NCI-H2081 treated with DMSO at 0.1 percent for 48 hours (cell line): ENCODE results near the gene ECI1.
"Not testable (repeated sequence)": the region's sequence is repeated elsewhere in the genome, so short reads cannot be mapped to it uniquely, and the experiment has no call there.

ENCODE experiments used
- DNase-seq: peaks from one replicate; lab custom pipeline; 2025; lab: John Stamatoyannopoulos, UW

The ECI1 gene

GRCh38 chr16:2278956-2279800, 27.8 kb upstream of the ECI1 start:
- DNase-seq: no peak

DNA sequence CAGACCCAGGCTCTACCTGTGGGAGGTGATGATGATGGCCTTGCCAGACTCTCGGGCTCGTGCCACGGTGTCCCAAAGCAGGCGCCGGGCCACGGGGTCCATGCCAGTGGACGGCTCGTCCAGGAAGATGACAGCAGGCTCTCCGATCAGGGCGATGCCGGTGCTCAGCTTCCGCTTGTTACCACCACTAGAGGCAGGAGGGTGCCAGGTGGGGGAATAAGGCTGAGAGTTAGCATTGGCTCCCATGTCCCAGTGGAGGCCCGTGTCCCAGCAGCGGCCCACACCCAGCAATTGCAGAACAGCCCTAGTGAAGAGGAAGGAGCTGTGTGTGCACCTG, 26.9 kb upstream of the ECI1 start:
- no peak for DNase-seq

- no peak for DNase-seq
These were observed 26.3 kb upstream of the ECI1 start for GRCh38 chr16:2277466-2278271.

GRCh38 chr16:2276368-2277195, 25.2 kb upstream of the ECI1 start:
- no peak for DNase-seq

DNA sequence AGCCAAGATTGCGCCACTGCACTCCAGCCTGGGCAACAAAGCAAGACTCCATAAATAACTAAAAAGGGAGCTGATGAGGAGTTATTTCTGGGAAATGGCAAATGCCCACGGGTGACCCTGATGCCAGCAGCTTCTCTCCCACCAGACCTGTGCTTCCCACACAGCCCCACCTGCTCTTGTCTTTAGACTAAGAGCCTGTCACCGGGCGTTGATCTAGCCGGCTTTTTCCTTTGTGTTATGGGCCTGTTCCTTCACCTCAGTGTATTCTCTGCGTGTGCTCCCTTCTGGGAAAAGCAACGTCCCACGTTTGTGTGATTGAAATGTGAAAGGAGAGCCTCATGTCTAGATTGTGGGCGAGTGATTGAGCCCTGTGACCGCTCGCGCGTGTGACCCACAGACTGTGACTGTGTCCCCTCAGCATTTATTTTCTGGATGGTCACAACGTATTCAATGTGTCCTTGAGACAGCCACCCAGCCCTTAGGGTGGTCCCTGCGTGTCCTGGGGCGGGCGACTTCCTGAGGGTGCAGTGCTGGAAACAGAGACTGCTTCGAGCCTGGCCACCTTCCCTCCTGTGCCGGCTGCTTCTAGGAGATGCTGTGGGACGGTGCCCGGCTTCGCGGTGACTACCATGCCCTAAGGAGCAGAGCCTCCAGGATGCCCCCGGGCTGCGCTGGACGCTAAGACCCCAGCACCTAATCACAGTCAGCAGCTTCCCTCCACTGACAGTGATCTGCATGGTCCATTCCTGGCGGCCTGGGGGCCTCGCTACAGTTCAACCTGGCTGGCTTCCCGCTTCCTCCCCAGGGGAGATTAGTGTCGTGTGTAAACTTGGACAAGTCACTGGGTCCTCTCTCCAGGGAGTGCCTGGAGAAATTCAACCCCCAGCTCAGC, 24.3 kb upstream of the ECI1 start:
- DNase-seq: no peak

GRCh38 chr16:2273931-2274330, 22.5 kb upstream of the ECI1 start:
- DNase-seq: no peak

- no peak for DNase-seq
These were observed 22.1 kb upstream of the ECI1 start for GRCh38 chr16:2273484-2273883.

DNA sequence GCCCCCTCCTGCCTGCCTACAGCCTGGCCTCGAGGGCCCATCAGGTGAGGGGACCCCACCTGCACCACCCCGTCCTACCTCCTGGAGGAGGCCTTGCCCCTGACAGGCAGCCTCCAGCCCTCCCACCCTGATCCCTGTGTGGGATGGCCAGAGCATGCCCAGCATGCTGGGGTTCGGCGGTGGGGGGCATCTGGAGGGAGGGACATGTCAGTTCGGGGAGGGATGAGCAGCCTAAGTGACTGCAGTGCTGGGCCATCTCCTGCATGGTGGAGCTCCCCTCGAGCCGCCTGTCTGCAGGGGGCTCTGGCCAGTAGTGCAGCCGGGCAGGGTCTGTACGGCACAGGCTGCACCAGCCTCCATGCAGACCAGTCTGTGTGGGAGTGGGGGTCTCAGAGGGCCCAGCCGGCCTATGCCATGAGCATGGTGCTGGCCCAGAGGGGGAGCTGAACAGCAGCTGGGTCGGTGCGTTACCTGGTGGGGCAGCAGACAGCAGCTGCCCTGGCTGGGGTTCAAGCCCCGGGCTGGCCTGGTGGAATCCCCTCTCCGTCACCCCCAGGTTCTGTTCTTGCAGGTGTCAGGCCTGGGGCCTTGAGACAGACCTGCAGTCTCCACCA, 20.6 kb upstream of the ECI1 start:
- DNase-seq: no peak

- DNase-seq: no peak
These were observed 19.4 kb upstream of the ECI1 start for GRCh38 chr16:2270588-2271470.

GRCh38 chr16:2270070-2270462, 18.7 kb upstream of the ECI1 start:
- DNase-seq: no peak

- peak; percentile 54 for DNase-seq
These were observed 16.7 kb upstream of the ECI1 start, which contains the start of gene RNPS1 for GRCh38 chr16:2267913-2268666. Gene RNPS1, minus strand, starts transcription at chr16:2268126. Its CDS starts 3,483 bp downstream, at chr16:2264643.

GRCh38 chr16:2267505-2267912, 16.1 kb upstream of the ECI1 start:
- DNase-seq: not testable (repeated sequence)

GRCh38 chr16:2266887-2267286, 15.5 kb upstream of the ECI1 start:
- DNase-seq: not testable (repeated sequence)

- DNase-seq: not testable (repeated sequence)
These were observed 11.6 kb upstream of the ECI1 start for GRCh38 chr16:2263026-2263425.

GRCh38 chr16:2260250-2260649, 8.9 kb upstream of the ECI1 start:
- DNase-seq: no peak

- DNase-seq: not testable (repeated sequence)
These were observed 7.1 kb upstream of the ECI1 start for GRCh38 chr16:2258530-2258929.

DNA sequence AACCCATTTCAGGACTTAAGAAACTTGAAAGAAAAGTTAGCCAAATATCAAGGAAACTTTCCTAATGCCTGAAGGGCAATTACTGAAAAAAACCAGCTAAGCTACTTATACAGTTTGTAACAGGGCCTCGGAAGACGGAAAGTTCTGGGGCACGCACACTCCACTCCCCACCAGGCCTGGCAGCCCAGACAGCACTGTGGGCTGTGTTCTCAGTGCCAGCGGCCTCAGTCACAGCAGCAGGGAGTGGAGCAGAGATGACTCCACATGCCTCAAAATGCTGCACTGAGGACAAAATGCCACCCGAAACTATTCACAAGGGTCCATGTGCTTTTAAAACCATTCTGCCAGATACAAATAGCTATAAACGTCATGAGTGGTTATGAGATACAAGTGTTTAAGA, 6.3 kb upstream of the ECI1 start:
- no peak for DNase-seq

DNA sequence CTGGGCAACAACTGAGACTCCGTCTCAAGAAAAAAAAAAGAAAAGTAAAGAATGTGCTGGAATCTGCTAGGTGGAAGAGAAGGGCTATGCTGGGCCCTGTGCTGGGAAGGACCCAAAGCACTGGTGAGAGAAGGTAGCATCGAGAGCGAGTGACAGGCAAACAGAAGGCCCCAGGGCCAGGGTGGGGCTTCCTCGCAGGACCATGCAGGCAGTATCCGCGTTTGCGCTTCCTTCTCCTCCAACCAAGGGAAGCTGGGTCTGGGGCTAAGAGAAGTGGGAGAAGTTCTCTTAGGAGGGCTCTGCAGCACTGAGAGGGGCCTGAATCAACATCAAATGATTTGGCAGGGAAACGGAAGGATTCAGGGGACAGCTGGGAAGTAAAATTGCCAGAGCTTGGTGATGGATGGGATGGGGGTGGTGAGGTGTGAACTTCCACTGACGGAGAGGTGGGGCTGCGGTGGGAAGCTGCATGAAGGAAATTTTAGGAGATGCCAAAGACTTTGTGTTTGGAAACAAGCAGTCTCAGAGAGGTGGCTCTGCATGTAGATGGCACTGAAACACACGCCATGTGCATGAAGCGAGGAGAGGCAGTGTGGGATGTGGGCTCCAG, 5.2 kb upstream of the ECI1 start:
- DNase-seq: no peak

GRCh38 chr16:2253293-2253692, 1.9 kb upstream of the ECI1 start:
- DNase-seq: no peak
